ENCODE data around the gene MAP1B.

MAP1B gene

GRCh38 chr5:72225741-72226140, 118.5 kb downstream of the MAP1B start:
- no peak for DNase-seq (ENCODE audit: low read depth)

- no peak for DNase-seq (ENCODE audit: low read depth)
These were observed 119.7 kb downstream of the MAP1B start for GRCh38 chr5:72226950-72227349.

GRCh38 chr5:72228960-72229359, 121.7 kb downstream of the MAP1B start:
- DNase-seq (ENCODE audit: low read depth): no peak

- DNase-seq (ENCODE audit: low read depth): peak; percentile 3
These were observed 124.9 kb downstream of the MAP1B start for GRCh38 chr5:72231991-72232703.

GRCh38 chr5:72232838-72233237, 125.6 kb downstream of the MAP1B start:
- no peak for DNase-seq (ENCODE audit: low read depth)

GRCh38 chr5:72233835-72234234, 126.6 kb downstream of the MAP1B start:
- DNase-seq (ENCODE audit: low read depth): no peak

GRCh38 chr5:72234265-72234700, 127.0 kb downstream of the MAP1B start:
- peak; percentile 5 for DNase-seq (ENCODE audit: low read depth)

- no peak for DNase-seq (ENCODE audit: low read depth)
These were observed 127.6 kb downstream of the MAP1B start for GRCh38 chr5:72234868-72235267.

GRCh38 chr5:72235725-72236124, 128.4 kb downstream of the MAP1B start:
- no peak for DNase-seq (ENCODE audit: low read depth)

GRCh38 chr5:72237415-72237814, 130.1 kb downstream of the MAP1B start:
- no peak for DNase-seq (ENCODE audit: low read depth)

GRCh38 chr5:72237879-72238278, 130.6 kb downstream of the MAP1B start:
- DNase-seq (ENCODE audit: low read depth): no peak

GRCh38 chr5:72238712-72239445, 131.6 kb downstream of the MAP1B start:
- no peak for DNase-seq (ENCODE audit: low read depth)

- DNase-seq (ENCODE audit: low read depth): no peak
These were observed 134.2 kb downstream of the MAP1B start for GRCh38 chr5:72241346-72242003.

GRCh38 chr5:72242796-72243475, 135.7 kb downstream of the MAP1B start:
- no peak for DNase-seq (ENCODE audit: low read depth)

GRCh38 chr5:72243706-72244105, 136.4 kb downstream of the MAP1B start:
- DNase-seq (ENCODE audit: low read depth): no peak

GRCh38 chr5:72244862-72245371, 137.6 kb downstream of the MAP1B start:
- DNase-seq (ENCODE audit: low read depth): no peak

- no peak for DNase-seq (ENCODE audit: low read depth)
These were observed 138.3 kb downstream of the MAP1B start for GRCh38 chr5:72245546-72245945.

- no peak for DNase-seq (ENCODE audit: low read depth)
These were observed 138.8 kb downstream of the MAP1B start for GRCh38 chr5:72245951-72246532.

- no peak for DNase-seq (ENCODE audit: low read depth)
These were observed 139.7 kb downstream of the MAP1B start for GRCh38 chr5:72246954-72247442.

- DNase-seq (ENCODE audit: low read depth): no peak
These were observed 141.2 kb downstream of the MAP1B start for GRCh38 chr5:72248410-72248981.

- no peak for DNase-seq (ENCODE audit: low read depth)
These were observed 144.1 kb downstream of the MAP1B start for GRCh38 chr5:72251386-72251785.

Measured in activated gamma-delta T cell treated with anti-CD3 and anti-CD28 coated beads, Interleukin-2, amount 50 U/mL, for 16 hours (primary cell).